HL-60 (cell line): Measurements from ENCODE around the gene CRIP3.

ENCODE experiments used
- DNase-seq, 2 experiments: peaks; one replicate each; pipeline ENCODE4 v3.0.0-alpha.2; 2010 to 2020; ENCODE audit warnings: low read depth in 1 of 2, low spot score in 1 of 2
- H3K27ac ChIP-seq: fragments of 250-450 bp; sonication (Bioruptor Pico); replicated peaks from 2 replicates; pipeline ENCODE4 v1.5.1; 2020; ENCODE audit warnings: mild to moderate bottlenecking, moderate library complexity
- H3K27me3 ChIP-seq: fragments of 250-450 bp; sonication (Bioruptor Pico); 2 replicates; pipeline ENCODE4 v1.5.1; 2021; ENCODE audit warnings: mild to moderate bottlenecking, moderate library complexity; ENCODE audit not compliant: insufficient read depth, poor library complexity, severe bottlenecking
- H3K4me3 ChIP-seq: replicated peaks from 2 replicates; pipeline ENCODE4 v1.5.1; 2011; ENCODE audit warnings: mild to moderate bottlenecking, control low read depth, low read length; ENCODE audit not compliant: insufficient read depth
- CTCF ChIP-seq: IDR thresholded peaks from one replicate; pipeline ENCODE4 v1.5.1; 2011; ENCODE audit warnings: low read length, control low read depth, inconsistent platforms; ENCODE audit not compliant: insufficient read depth
- GABPA ChIP-seq: IDR thresholded peaks from 2 replicates; pipeline ENCODE4 v1.6.1; 2012; ENCODE audit warnings: low read depth
- POLR2AphosphoS5 ChIP-seq: IDR thresholded peaks from 2 replicates; pipeline ENCODE4 v1.6.1; 2012; ENCODE audit warnings: low read depth
- REST ChIP-seq: IDR thresholded peaks from 2 replicates; pipeline ENCODE4 v1.6.1; 2012; ENCODE audit warnings: low read depth; ENCODE audit not compliant: insufficient replicate concordance
- SPI1 ChIP-seq: IDR thresholded peaks from 2 replicates; pipeline ENCODE4 v1.6.1; 2012; ENCODE audit warnings: low read depth, mild to moderate bottlenecking, borderline replicate concordance

The CRIP3 gene

GRCh38 chr6:43263314-43264178 lies 45.1 kb downstream of the CRIP3 start:
- TF ChIP-seq CTCF (peak; percentile 87), GABPA (no peak)
- peak; percentile 39 to 80 for DNase-seq
- H3K4me3 ChIP-seq = no peak overlapping the region
- H3K27ac ChIP-seq = no peak overlapping the region
- peaks cover 10% of the 10 kb centered on the region for H3K27me3 ChIP-seq

DNA sequence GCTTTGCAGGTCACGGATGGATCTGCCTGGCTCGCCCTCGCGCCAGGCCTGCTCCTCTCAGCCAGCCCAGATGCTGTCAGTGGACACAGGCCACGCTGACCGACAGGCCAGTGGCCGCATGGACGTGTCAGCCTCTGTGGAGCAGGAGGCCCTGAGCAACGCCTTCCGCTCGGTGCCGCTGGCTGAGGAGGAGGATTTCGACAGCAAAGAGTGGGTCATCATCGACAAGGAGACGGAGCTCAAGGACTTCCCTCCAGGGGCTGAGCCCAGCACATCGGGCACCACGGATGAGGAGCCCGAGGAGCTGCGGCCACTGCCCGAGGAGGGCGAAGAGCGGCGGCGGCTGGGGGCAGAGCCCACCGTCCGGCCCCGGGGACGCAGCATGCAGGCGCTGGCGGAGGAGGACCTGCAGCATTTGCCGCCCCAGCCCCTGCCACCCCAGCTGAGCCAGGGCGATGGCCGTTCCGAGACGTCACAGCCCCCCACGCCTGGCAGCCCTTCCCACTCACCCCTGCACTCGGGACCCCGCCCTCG lies 45.8 kb downstream of the CRIP3 start:
- no peak overlapping the region for H3K27ac ChIP-seq
- no peak for DNase-seq
- no peak for TF ChIP-seq CTCF
- H3K27me3 ChIP-seq = peaks cover 5% of the 10 kb centered on the region
- H3K4me3 ChIP-seq = no peak overlapping the region

- H3K27ac ChIP-seq = no peak overlapping the region
- TF ChIP-seq REST (no peak), POLR2AphosphoS5 (no peak), SPI1 (no peak), CTCF (no peak), GABPA (no peak)
- DNase-seq = no peak
- peaks cover 7% of the 10 kb centered on the region for H3K27me3 ChIP-seq
- H3K4me3 ChIP-seq = no peak overlapping the region
Observed at GRCh38 chr6:43262000-43262779, 46.4 kb downstream of the CRIP3 start.

DNA sequence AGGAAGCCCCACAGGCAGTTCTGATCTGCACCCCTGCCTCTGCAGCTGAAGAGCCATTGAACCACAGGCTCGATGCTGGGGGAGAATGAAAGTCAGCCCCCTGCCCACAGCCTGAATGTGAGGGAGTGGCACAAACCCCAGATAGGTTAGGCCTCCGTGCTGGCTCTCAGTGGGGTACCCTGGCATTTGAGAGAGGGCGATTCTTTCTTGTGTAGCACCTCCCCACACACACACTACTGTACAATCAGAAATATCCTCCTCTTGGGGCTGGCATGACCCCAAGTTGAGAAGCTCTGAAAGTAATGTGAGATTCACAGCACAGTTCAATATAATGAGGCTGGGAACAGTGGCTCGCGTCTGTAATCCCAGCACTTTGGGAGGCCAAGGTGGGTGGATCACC lies 47.4 kb downstream of the CRIP3 start:
- no peak overlapping the region for H3K27ac ChIP-seq
- no peak for DNase-seq
- H3K4me3 ChIP-seq = no peak overlapping the region
- peaks cover 7% of the 10 kb centered on the region for H3K27me3 ChIP-seq
- TF ChIP-seq POLR2AphosphoS5 (no peak), SPI1 (no peak), GABPA (no peak), REST (no peak), CTCF (no peak)
